ENCODE results near the gene CRISP3. TPM values are rescaled to one million over a fixed set of nuclear protein-coding genes. Genes with fewer than 3 reads are reported as not detected.

The CRISP3 gene
- total and polyA plus RNA-seq, 9 of the 15 experiments (the other 6 are each of a cell fraction or from before 2014, with no cell fraction given) = 0.21 to 2.0 (median 0.58) TPM

GRCh38 chr6:49713346-49713745 lies 30.8 kb downstream of the CRISP3 start, which contains the start of gene CRISP2 (continued):
- TF ChIP-seq MGA (IDR thresholded peaks at IDR 0.05) = no peak
- TF ChIP-seq ZNF444 (CRISPR knock-in tag; IDR thresholded peaks at IDR 0.05) = no peak
- no peak for TF ChIP-seq PRMT5 (CRISPR knock-in tag; IDR thresholded peaks at IDR 0.05)
- TF ChIP-seq HES1 (IDR thresholded peaks at IDR 0.05; ENCODE audit: low read depth) = no peak
- no peak for TF ChIP-seq ZNF282 (CRISPR knock-in tag; IDR thresholded peaks at IDR 0.05)
- no peak for TF ChIP-seq ARID3A (IDR thresholded peaks at IDR 0.05; ENCODE audit: borderline replicate concordance, low read depth, low read length)
- no peak for TF ChIP-seq SP2 (IDR thresholded peaks at IDR 0.05; ENCODE audit: extremely low read depth, low read depth, low read length, poor library complexity, severe bottlenecking)
- TF ChIP-seq TCF7 (IDR thresholded peaks at IDR 0.05; ENCODE audit: borderline replicate concordance) = no peak
- TF ChIP-seq CBX5 (IDR thresholded peaks at IDR 0.05; ENCODE audit: borderline replicate concordance, low read depth) = no peak
- TF ChIP-seq ZNF764 (CRISPR knock-in tag; IDR thresholded peaks at IDR 0.05; ENCODE audit: low read depth) = no peak
- TF ChIP-seq SMAD4 (CRISPR knock-in tag; conservative IDR thresholded peaks at IDR 0.05) = no peak
- TF ChIP-seq CREBBP (IDR thresholded peaks at IDR 0.05; ENCODE audit: low read depth, low read length) = no peak
- TF ChIP-seq DLX4 (CRISPR knock-in tag; IDR thresholded peaks at IDR 0.05) = no peak
- TF ChIP-seq KLF1 (tag; IDR thresholded peaks at IDR 0.05) = no peak
- TF ChIP-seq CGGBP1 (CRISPR knock-in tag; IDR thresholded peaks at IDR 0.05) = no peak

Measured in K562 (cell line).